SU-DHL-6 (cell line): Measurements from ENCODE around the gene TGDS.

Experiments used
- H2AFZ ChIP-seq: fragments of 200-600 bp; sonication (generic); 2 replicates; pipeline ENCODE4 v1.6.1; 2014; ENCODE audit warnings: low read depth, mild to moderate bottlenecking, moderate library complexity, mixed read lengths, antibody characterized with exemption, low read length; ENCODE audit not compliant: severe bottlenecking
- H3F3A ChIP-seq: fragments of 200-600 bp; shearing (Covaris generic); 2 replicates; pipeline ENCODE4 v1.6.0; 2016; ENCODE audit warnings: antibody characterized with exemption, mild to moderate bottlenecking; ENCODE audit not compliant: insufficient read depth
- H3K27ac ChIP-seq: fragments of 200-600 bp; sonication (generic); 2 replicates; pipeline ENCODE4 v1.5.1; 2016; ENCODE audit warnings: low read depth, mild to moderate bottlenecking, low read length, moderate library complexity, mixed read lengths
- H3K27me3 ChIP-seq: fragments of 200-600 bp; sonication (generic), shearing (Covaris generic); 2 replicates; pipeline ENCODE4 v1.6.0; 2014; ENCODE audit warnings: mild to moderate bottlenecking, low read length
- H3K36me3 ChIP-seq: fragments of 200-600 bp; sonication (generic); 2 replicates; pipeline ENCODE4 v1.6.1; 2014; ENCODE audit warnings: mild to moderate bottlenecking, low read length, mixed read lengths
- H3K4me2 ChIP-seq: fragments of 300-600, 200-600 bp; shearing (Covaris generic), sonication (generic); 2 replicates; pipeline ENCODE4 v1.6.0; 2014; ENCODE audit warnings: low read length, low read depth, mild to moderate bottlenecking; ENCODE audit not compliant: poor library complexity, severe bottlenecking
- H3K4me3 ChIP-seq: fragments of 200-600 bp; sonication (generic); 2 replicates; pipeline ENCODE4 v1.5.1; 2014; ENCODE audit warnings: antibody characterized with exemption, low read length, mild to moderate bottlenecking, mixed read lengths; ENCODE audit not compliant: insufficient read depth, poor library complexity, severe bottlenecking
- H3K79me2 ChIP-seq: fragments of 200-600 bp; sonication (generic); 2 replicates; pipeline ENCODE4 v1.6.1; 2014; ENCODE audit warnings: mild to moderate bottlenecking, low read length, moderate library complexity; ENCODE audit not compliant: insufficient read depth
- H3K9ac ChIP-seq: fragments of 200-600 bp; sonication (generic); 2 replicates; pipeline ENCODE4 v1.7.0; 2014; ENCODE audit warnings: mild to moderate bottlenecking, low read length
- H3K9me2 ChIP-seq: fragments of 200-600 bp; sonication (generic); replicated peaks from 2 replicates; pipeline ENCODE4 v1.6.1; 2014; ENCODE audit warnings: low read length; ENCODE audit not compliant: insufficient read depth
- H3K9me3 ChIP-seq: fragments of 200-600 bp; sonication (generic); 2 replicates; pipeline ENCODE4 v1.6.1; 2014; ENCODE audit warnings: low read length, mixed read lengths; ENCODE audit not compliant: insufficient read depth
- H4K20me1 ChIP-seq: fragments of 200-600 bp; sonication (generic); 2 replicates; pipeline ENCODE4 v1.6.1; 2014; ENCODE audit warnings: low read depth, mild to moderate bottlenecking, antibody characterized with exemption, low read length, moderate library complexity, mixed read lengths
- EZH2phosphoT487 ChIP-seq: fragments of 200-600 bp; sonication (generic), shearing (Covaris generic); conservative IDR thresholded peaks from 2 replicates; pipeline ENCODE4 v1.6.1; 2018; ENCODE audit warnings: mild to moderate bottlenecking, antibody characterized with exemption, low read length, moderate library complexity, mixed read lengths
- TF ChIP-seq, protein P1 (sequence below): fragments of 200-600 bp; sonication (generic); IDR thresholded peaks from one replicate; pipeline ENCODE4 v1.5.1; 2017; ENCODE audit warnings: antibody characterized with exemption, mild to moderate bottlenecking, low read length, moderate library complexity; ENCODE audit not compliant: insufficient read depth, poor library complexity, severe bottlenecking

The TGDS gene

DNA sequence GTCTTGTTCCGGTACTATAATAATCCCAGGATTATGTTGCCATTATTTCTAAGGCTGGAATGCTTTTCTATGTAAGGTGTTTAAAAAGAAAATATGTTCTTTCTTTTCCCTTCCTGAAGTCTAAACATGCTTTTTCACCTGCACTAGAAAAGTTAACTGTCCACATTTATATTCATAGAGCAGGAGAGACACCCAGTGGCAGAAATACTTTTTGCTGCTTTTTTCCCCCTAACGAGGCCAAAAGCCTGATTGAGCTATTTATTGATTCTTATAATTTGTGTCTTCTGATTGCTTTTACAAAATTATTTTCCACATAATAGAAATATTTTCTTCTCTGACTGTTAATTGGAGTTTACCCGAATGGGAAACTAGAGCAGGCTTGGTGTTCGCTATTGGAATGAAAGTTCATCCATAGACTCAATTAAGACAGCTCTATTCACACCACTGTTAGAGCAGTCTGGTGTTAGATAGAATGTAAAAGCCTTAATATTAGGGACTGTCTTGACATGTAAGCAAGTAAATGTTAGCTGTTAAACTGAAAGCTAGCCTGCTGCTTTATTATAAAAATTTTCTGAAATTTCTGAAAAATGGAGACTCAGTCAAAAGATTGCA lies 21.5 kb upstream of the TGDS start:
- Histone ChIP-seq H3K9ac (no peak overlapping the region), H3F3A (peaks cover 4% of the 10 kb centered on the region; the same call in 1 of the 2 replicates), H3K36me3 (peaks cover 25% of the 10 kb centered on the region; the same call in 1 of the 2 replicates), H3K9me2 (no peaks in the 10 kb centered on the region), H3K27ac (no peak overlapping the region), H3K27me3 (no peaks in the 10 kb centered on the region), H2AFZ (no peak overlapping the region), H3K79me2 (no peaks in the 10 kb centered on the region), H3K9me3 (no peaks in the 10 kb centered on the region), H3K4me3 (no peak overlapping the region), H3K4me2 (no peak overlapping the region), H4K20me1 (no peaks in the 10 kb centered on the region)
- no peak for TF ChIP-seq EZH2phosphoT487
- TF ChIP-seq, protein P1, sequence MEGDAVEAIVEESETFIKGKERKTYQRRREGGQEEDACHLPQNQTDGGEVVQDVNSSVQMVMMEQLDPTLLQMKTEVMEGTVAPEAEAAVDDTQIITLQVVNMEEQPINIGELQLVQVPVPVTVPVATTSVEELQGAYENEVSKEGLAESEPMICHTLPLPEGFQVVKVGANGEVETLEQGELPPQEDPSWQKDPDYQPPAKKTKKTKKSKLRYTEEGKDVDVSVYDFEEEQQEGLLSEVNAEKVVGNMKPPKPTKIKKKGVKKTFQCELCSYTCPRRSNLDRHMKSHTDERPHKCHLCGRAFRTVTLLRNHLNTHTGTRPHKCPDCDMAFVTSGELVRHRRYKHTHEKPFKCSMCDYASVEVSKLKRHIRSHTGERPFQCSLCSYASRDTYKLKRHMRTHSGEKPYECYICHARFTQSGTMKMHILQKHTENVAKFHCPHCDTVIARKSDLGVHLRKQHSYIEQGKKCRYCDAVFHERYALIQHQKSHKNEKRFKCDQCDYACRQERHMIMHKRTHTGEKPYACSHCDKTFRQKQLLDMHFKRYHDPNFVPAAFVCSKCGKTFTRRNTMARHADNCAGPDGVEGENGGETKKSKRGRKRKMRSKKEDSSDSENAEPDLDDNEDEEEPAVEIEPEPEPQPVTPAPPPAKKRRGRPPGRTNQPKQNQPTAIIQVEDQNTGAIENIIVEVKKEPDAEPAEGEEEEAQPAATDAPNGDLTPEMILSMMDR: peak; percentile 41

DNA sequence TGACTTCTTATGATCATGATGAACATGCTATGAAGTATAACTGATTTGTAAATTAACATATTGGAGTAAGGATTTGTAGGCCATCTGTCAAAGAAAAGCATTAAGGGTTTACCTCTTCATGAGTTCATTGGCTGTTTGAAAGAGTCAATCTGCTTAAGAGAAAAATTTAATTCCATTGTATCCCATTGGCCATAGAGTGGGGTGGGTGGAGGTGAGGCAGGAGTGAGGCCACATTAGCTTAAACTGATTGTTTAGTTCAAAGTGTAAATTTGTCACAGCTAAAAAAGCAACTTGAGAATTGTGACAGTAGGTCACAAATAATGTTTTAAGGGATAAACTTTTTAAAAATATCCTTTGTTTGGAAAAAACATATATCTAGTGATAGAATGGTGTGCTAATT lies 17.1 kb upstream of the TGDS start:
- peaks cover 37% of the 10 kb centered on the region for H3K36me3 ChIP-seq
- H3K9me3 ChIP-seq: no peaks in the 10 kb centered on the region
- H2AFZ ChIP-seq: no peak overlapping the region
- H3K27ac ChIP-seq: no peak overlapping the region
- peaks cover 13% of the 10 kb centered on the region; the same call in 1 of the 2 replicates for H3K79me2 ChIP-seq
- TF ChIP-seq, protein P1: no peak
- TF ChIP-seq EZH2phosphoT487: no peak
- H3K9me2 ChIP-seq: no peaks in the 10 kb centered on the region
- no peak overlapping the region for H3K9ac ChIP-seq
- peaks cover 12% of the 10 kb centered on the region; the same call in 1 of the 2 replicates for H3F3A ChIP-seq
- H3K4me3 ChIP-seq: no peak overlapping the region
- no peaks in the 10 kb centered on the region for H4K20me1 ChIP-seq
- H3K27me3 ChIP-seq: no peaks in the 10 kb centered on the region
- no peak overlapping the region for H3K4me2 ChIP-seq

DNA sequence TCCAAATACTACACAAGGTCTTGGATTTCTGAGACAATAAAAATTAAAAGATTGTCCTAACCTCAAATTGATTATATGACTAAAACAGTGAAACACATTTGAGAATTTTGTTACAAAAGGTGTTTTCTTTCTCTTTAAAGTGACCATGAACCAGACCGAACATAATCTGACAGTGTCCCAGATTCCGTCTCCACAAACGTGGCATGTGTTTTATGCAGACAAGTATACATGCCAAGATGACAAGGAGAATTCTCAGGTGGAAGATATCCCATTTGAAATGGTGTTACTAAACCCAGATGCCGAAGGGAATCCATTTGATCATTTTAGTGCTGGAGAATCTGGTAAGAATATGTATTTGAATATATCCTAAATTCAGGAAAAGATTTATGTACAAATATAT lies 16.1 kb upstream of the TGDS start:
- Histone ChIP-seq H3K27ac (no peak overlapping the region), H3K79me2 (peaks cover 23% of the 10 kb centered on the region; the same call in 1 of the 2 replicates), H4K20me1 (no peaks in the 10 kb centered on the region), H2AFZ (no peak overlapping the region), H3K27me3 (no peaks in the 10 kb centered on the region), H3F3A (0 out of 2 replicates have a peak, but pooled peaks cover 9% of the 10 kb centered on the region), H3K9ac (no peak overlapping the region), H3K4me3 (no peak overlapping the region), H3K9me2 (no peaks in the 10 kb centered on the region), H3K4me2 (no peak overlapping the region), H3K36me3 (peaks cover 37% of the 10 kb centered on the region), H3K9me3 (no peaks in the 10 kb centered on the region)
- TF ChIP-seq EZH2phosphoT487: no peak
- TF ChIP-seq, protein P1: no peak
